Measurements from ENCODE around the gene IRX1. TPM values are rescaled to one million over a fixed set of nuclear protein-coding genes. Genes with fewer than 3 reads are reported as not detected.

Gene IRX1
- not detected in 5 replicates for total RNA-seq (2022; extraction: Qiagen RNA extraction; ENCODE audit: low read depth)

DNA sequence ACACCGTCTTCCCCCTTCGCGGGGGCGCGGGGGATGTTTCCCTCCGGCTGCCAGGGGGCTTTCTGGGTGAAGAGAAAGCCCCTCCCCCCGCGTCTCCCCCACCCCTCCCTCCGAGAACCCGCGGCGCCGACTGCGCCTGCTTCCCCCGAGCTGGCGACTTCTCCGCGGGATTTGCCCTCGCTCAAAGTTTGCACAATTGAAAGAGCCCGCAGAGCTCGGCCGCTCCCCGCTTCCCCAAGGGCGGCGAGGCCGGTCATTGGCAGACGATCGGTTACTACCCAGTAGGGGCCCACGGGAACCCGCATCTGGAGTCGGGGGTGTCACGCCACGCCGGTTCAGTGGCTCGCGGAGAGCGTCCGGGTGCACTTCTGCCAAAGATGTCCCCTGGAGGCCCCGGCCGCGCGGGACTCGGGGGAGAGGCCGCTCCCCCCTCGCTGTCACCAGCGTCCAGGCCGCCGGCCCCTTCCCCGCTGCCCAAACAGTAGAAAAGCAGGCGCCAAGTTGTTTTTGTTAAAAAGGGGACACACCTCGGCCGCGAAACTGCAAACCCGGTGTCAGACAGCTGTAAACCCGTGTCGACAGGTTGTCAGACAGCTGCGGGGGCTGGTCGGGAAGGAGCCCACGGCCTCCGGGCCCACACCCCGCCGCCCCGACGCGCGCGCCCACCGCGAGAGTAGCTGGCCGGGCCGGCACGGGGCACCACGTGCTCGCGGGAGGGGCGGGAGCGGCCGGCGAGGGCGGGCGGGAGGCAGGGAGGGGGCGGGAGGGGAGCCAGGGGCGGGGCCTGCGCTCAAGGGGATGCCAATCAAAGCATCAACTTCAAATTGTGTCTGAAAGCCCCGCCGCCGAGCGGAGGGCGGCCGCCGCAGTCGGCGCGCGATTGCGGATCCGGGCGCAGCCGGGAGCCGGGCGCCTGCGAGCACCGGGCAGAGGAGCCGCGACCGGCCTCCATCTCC is at the start of gene IRX1:
Gene IRX1 (plus strand): TSS at position 827 of the 956 bp plus-strand sequence. CDS start 274 bp downstream, outside the sequence.

Measured in A549 treated with ZK216348 at 1 μM for 4 hours (cell line).